ENCODE results near the gene REG4.
A peak's percentile ranks its signal among the peaks of the same experiment; 100 is the strongest.
"Not testable (repeated sequence)": the region's sequence is repeated elsewhere in the genome, so short reads cannot be mapped to it uniquely, and the experiment has no call there.

Gene REG4

DNA sequence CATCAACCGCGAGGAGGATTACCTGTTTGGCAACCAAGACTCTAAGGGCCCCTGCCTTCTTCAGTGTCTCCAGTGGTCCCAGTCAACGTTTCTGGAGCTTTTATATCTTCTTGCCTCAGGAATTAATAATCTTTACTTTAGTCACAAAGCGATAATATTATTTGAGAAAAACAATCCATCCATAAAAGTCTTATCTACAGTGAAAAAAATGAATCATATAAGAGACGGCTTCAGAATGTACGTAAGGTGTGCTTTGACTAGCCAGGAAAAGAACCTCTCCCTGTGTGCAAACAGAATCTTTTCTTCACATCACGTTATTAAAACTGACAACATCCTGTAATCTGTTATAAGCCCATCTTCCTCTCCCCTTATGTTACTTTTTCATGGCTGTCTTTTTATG lies at the start of gene REG4:
REG4 (minus strand) TSS at position 74 of the 400 bp plus-strand sequence. CDS start 2,691 bp downstream, outside the sequence.
- peaks cover 17 to 19% of the 10 kb centered on the region in 2 donors for H3K27me3 Mint-ChIP-seq
- H3K9me3 Mint-ChIP-seq = no peaks in the 10 kb centered on the region
- H3K4me1 Mint-ChIP-seq = no peaks in the 10 kb centered on the region
- H3K27ac Mint-ChIP-seq = no peak within 1 kb of the TSS
- H3K4me3 Mint-ChIP-seq = no peak within 1 kb of the TSS
- no peaks in the 10 kb centered on the region for H3K36me3 Mint-ChIP-seq
- no peak for DNase-seq
- ATAC-seq (replicated peaks) = no peak

DNA sequence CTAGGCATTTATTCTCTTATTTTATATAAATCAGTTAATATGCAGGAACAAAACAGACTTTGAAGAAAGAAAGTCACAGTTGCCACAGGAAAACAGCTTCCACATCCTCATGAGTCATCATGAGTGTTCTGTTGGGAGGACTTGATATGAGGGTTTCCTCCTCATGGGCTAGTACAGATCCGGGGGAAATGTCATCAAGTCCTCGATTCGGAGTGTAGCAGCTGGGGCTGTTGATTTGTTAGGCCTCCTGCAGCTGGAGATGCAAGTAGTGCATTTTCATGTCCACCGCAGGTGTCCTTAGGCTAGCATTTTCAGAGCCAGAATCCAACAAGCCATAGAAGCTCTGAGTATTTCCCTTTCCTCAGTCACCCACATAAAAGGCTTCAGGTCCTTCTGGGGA lies 48.4 kb upstream of the REG4 start:
- Mint-ChIP-seq H3K27me3 (peaks cover 9 to 15% of the 10 kb centered on the region in 2 donors), H3K36me3 (no peaks in the 10 kb centered on the region), H3K27ac (no peak overlapping the region), H3K4me3 (no peak overlapping the region), H3K4me1 (no peaks in the 10 kb centered on the region), H3K9me3 (no peaks in the 10 kb centered on the region)
- no peak for ATAC-seq (replicated peaks)
- DNase-seq = no peak

DNA sequence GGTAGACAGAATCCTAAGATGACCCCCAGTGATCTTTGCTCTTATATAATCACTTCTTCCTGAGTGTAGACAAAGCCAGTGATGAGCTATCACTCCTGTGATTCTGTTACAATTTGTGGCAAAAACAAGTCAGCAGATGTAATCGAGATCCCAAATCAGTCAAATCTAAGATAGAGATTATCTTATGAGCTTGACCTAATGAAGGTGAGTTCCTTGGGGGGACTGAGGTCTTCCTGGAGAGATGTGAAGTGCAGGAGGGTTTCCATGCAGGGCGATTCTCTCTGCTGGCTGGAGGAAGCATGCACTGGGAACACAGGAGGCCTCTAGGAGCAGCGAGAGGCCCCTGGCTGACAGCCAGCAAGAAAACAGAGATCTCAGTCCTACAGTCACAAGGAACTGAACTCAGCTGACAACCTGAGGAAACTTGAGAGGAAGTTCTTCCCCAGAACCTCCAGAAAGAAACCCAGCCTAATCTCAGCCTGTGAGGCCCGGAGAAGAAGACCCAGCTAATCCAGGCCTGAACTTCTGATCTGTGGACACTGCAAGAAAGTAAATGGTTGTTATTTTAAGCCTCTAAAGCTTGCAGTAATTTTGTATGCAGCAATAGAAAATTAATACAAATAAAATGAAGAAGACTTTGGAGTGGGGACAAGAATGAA lies 47.4 kb upstream of the REG4 start:
- not testable (repeated sequence) for H3K36me3 Mint-ChIP-seq; ATAC-seq (replicated peaks); DNase-seq; H3K4me3 Mint-ChIP-seq; H3K4me1 Mint-ChIP-seq; H3K9me3 Mint-ChIP-seq
- Mint-ChIP-seq H3K27me3 (peaks cover 9 to 15% of the 10 kb centered on the region in 2 donors), H3K27ac (peak overlapping the region; percentile 37)

DNA sequence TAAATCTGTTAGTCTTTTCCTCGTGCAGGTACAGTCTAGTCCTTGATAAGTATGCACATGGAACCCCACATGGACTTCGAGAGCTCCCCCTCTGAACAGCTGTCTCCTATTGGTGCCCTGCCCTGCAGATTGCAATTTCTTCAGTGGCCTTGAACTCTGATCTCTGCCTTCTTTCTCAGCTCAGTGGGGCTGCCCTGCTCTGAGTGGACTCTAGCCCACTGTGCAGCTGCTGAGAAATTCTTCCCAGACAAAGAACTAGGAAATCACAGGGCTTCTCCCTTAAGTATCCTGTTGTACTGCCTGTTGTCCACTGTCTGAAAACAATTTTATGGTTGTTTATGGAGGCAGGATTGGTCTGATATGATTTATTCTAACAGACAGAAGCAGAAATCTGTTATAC lies 46.9 kb upstream of the REG4 start:
- no peak overlapping the region for H3K27ac Mint-ChIP-seq
- no peaks in the 10 kb centered on the region for H3K9me3 Mint-ChIP-seq
- no peaks in the 10 kb centered on the region for H3K36me3 Mint-ChIP-seq
- H3K27me3 Mint-ChIP-seq = peaks cover 9 to 15% of the 10 kb centered on the region in 2 donors
- DNase-seq (no peak), ATAC-seq (replicated peaks) (no peak)
- H3K4me3 Mint-ChIP-seq = no peak overlapping the region
- H3K4me1 Mint-ChIP-seq = no peaks in the 10 kb centered on the region

DNA sequence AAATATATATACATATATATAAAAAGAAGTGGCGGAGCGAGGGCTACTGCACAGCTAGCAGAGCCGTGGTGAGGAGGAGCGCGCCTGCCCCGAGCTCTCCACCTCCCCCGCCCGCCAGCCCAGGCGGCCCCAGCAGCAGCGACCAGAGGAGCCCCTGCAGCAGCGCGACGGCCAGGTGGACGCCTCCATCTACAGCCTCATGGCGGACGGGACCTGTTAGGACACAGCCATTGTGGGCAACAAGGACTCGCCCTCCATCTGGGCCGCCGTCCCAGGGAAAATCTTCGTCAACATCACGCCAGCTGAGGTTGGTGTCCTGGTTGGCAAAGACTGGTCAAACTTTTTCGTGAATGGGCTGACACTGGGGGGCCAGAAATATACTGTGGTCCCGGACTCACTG lies 41.9 kb upstream of the REG4 start:
- ATAC-seq (replicated peaks) = no peak
- no peak overlapping the region for H3K27ac Mint-ChIP-seq
- H3K4me3 Mint-ChIP-seq = no peak overlapping the region
- H3K27me3 Mint-ChIP-seq = peaks cover 0 to 3% of the 10 kb centered on the region in 2 donors
- no peaks in the 10 kb centered on the region for H3K4me1 Mint-ChIP-seq
- no peak for DNase-seq
- no peaks in the 10 kb centered on the region for H3K9me3 Mint-ChIP-seq
- H3K36me3 Mint-ChIP-seq = no peaks in the 10 kb centered on the region

DNA sequence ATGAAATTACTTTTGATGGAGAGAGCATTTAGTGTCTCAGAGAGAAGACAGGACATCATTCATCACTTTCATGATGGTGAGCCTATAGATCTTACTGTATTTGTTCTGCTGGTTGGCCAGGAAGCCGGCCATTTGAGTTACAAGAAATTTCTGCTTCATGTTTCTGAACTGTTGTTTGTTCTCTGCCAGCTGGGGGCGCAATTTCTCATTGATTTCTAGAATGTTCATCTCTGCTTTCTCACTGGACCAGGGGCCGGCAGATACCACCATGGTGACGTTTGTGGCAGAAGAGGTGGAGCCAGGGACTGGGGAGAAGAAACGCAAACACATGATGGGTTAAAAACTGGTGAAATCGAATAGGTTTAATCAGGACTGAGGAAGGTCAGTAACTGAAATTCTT lies 32.9 kb upstream of the REG4 start:
- not testable (repeated sequence) for ATAC-seq (replicated peaks); H3K9me3 Mint-ChIP-seq; H3K27ac Mint-ChIP-seq; H3K4me3 Mint-ChIP-seq; H3K4me1 Mint-ChIP-seq; H3K36me3 Mint-ChIP-seq; DNase-seq; H3K27me3 Mint-ChIP-seq

DNA sequence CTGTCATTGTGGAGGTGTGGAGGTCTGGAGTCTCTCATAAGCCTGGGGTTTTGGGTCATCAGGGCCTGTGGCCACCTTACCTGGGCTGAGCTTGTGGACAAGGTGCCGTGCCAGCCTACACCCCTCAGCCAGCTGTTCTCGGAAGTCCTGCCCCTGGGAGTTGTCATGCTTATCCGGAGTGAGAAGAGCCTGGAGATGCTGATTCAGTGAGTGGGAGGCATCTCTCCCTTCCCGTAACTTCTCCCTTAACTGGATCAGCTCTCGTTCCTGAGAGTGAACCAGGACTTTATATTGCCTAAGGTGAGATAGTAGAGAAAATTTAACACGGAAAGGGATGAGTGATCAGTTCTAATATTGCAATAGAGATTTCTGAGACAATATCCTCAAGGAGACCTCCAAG lies 30.0 kb upstream of the REG4 start:
- H3K27ac Mint-ChIP-seq = no peak overlapping the region
- ATAC-seq (replicated peaks) (no peak), DNase-seq (no peak)
- peaks cover 0 to 6% of the 10 kb centered on the region in 2 donors for H3K27me3 Mint-ChIP-seq
- no peaks in the 10 kb centered on the region for H3K9me3 Mint-ChIP-seq
- H3K36me3 Mint-ChIP-seq = no peaks in the 10 kb centered on the region
- H3K4me1 Mint-ChIP-seq = peaks cover 0 to 2% of the 10 kb centered on the region in 2 donors
- H3K4me3 Mint-ChIP-seq = no peak overlapping the region

DNA sequence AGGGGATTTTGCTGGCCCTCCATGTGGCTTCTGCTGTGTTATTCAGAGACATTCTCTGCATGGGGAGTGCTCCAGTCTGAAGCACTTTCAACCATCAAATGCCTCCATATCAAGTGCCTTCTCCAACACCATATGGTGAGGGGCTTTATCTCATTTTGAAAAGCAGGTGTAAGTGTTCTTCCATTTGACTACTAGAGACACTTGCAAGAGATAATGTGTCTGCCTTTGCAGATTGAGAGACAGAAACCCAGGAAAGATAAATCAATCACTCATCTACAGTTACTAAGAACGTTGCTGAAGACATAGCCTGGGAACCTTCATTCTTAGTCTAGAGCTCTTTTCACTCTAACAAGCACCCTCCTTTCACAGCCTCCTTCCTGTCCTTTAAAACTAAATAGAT lies 29.5 kb upstream of the REG4 start:
- no peak for DNase-seq
- no peak overlapping the region for H3K27ac Mint-ChIP-seq
- no peak overlapping the region for H3K4me3 Mint-ChIP-seq
- no peak for ATAC-seq (replicated peaks)
- no peaks in the 10 kb centered on the region for H3K9me3 Mint-ChIP-seq
- peaks cover 0 to 12% of the 10 kb centered on the region in 2 donors for H3K27me3 Mint-ChIP-seq
- no peaks in the 10 kb centered on the region for H3K36me3 Mint-ChIP-seq
- H3K4me1 Mint-ChIP-seq = peaks cover 0 to 2% of the 10 kb centered on the region in 2 donors

DNA sequence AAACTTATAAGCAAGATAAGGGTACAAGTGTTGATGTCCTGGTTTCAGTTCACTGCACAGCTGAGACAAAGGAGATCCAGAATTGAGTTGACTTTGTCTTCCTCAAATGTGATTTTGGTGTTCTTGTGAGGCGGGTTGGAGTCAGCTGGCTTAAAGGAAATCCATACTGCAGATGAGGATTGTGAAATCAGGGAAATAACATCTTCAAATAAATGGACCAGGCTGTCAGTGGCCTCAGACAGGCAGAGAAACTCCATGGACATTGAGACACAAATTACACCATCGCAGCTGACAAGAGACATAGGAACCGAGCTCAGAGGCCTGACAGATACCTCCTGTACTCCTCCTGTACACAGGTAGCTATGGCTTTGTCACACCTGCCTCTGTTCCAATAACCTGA lies 27.0 kb upstream of the REG4 start:
- no peaks in the 10 kb centered on the region for H3K9me3 Mint-ChIP-seq
- H3K4me1 Mint-ChIP-seq = peaks cover 0 to 2% of the 10 kb centered on the region in 2 donors
- H3K27me3 Mint-ChIP-seq = peaks cover 10 to 19% of the 10 kb centered on the region in 2 donors
- DNase-seq (no peak), ATAC-seq (replicated peaks) (no peak)
- no peaks in the 10 kb centered on the region for H3K36me3 Mint-ChIP-seq
- no peak overlapping the region for H3K4me3 Mint-ChIP-seq
- no peak overlapping the region for H3K27ac Mint-ChIP-seq

DNA sequence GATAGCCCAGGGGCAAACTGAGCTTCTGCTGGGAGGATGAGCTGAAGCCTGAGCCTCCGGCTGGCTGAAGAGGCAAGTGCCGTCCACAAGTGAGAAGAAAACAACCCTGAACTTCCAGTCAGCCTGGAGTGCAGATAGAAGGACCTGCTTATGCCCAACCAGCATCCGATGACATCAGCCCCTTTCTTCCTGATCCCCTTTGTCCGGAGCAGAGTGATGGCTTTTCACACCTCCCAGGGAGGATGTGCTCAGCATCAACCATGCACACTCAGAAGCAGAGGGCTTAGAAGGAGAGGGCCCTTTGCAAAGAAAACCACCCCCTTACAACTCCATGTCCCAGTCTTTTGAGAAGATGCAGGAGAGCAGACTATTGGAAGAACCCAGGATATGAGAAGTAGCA lies 23.7 kb upstream of the REG4 start:
- Mint-ChIP-seq H3K4me1 (peaks cover 0 to 2% of the 10 kb centered on the region in 2 donors), H3K4me3 (no peak overlapping the region), H3K36me3 (no peaks in the 10 kb centered on the region), H3K27me3 (peaks cover 19% of the 10 kb centered on the region in 2 donors), H3K9me3 (no peaks in the 10 kb centered on the region), H3K27ac (no peak overlapping the region)
- DNase-seq (no peak), ATAC-seq (replicated peaks) (no peak)

DNA sequence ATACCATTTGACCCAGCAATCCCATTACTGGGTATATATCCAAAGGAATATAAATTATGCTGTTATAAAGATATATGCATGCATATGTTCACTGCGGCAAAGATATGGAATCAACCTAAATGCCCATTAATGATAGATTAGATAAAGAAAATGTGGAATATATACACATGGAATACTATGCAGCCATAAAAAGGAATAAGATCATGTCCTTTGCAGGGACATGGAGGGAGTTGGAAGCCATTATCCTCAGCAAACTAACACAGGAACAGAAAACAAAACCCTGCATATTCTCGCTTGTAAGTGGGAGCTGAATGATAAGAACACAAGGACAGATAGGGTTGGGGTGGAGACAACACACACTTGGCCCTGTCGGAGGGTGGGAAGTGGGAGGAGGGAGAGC lies 19.8 kb upstream of the REG4 start:
- no peaks in the 10 kb centered on the region for H3K9me3 Mint-ChIP-seq
- no peaks in the 10 kb centered on the region for H3K36me3 Mint-ChIP-seq
- DNase-seq = no peak
- H3K4me1 Mint-ChIP-seq = no peaks in the 10 kb centered on the region
- no peak overlapping the region for H3K27ac Mint-ChIP-seq
- peaks cover 23 to 29% of the 10 kb centered on the region in 2 donors for H3K27me3 Mint-ChIP-seq
- H3K4me3 Mint-ChIP-seq = no peak overlapping the region
- no peak for ATAC-seq (replicated peaks)

DNA sequence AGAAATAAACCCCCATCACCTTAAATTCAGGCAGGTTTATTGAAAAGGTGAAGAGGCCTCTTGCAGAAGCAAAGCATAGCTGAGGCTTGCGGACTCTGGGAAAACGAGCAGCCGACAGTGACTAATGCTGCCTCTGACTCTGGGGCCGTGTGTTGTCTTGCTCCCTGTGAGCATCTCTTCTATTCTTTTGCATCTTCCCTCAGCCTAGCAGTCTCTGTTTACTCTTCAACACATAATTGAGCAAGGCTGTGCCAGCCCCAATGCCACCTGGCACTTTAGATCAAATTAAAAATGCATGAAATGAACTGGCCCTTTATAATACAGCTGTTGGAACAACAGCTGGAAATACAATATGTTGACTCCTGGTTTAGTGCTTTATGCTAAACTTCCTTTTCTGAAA lies 18.4 kb upstream of the REG4 start:
- Mint-ChIP-seq H3K4me1 (no peaks in the 10 kb centered on the region), H3K36me3 (no peaks in the 10 kb centered on the region), H3K4me3 (no peak overlapping the region), H3K9me3 (no peaks in the 10 kb centered on the region), H3K27me3 (peaks cover 15 to 18% of the 10 kb centered on the region in 2 donors), H3K27ac (no peak overlapping the region)
- no peak for DNase-seq
- ATAC-seq (replicated peaks) = no peak

DNA sequence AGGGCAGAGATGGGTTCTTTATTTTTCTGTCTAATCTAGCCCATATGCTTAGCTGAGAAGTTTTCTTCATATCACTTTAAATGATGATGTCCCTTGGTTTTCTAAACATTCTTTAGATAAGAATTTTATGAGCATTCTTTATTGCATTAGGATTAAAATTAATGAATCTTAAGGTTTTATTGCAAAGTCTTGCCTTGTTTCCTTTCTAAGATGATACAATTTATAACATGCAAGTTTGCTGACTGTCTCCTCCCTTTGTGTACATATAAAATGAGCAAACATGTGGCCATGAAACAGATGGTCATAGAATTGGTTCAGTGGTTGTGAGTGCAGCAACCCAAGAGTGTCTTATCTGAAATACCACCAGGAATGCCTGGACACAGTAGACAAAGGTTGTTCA lies 17.7 kb upstream of the REG4 start:
- H3K27me3 Mint-ChIP-seq = peaks cover 13% of the 10 kb centered on the region in 2 donors

DNA sequence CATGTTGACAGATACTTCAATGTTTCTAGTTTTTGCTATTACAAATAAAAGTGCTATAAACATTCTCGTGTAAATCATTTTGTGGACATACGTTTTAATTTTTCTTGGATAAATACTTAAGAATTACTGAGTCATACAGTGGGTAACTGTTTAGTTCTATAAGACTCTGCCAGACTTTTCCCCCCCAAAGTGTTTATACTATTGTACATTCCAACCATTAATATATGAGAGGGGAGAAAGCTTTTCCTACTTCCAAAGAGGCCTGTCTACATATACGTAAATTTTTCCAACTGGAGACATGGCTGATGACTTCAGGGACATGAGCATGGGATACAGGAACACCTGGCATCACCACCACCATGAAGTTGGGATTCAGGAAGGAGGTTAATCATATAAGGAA lies 17.0 kb upstream of the REG4 start:
- DNase-seq (no peak), ATAC-seq (replicated peaks) (no peak)
- Mint-ChIP-seq H3K27me3 (peaks cover 13 to 18% of the 10 kb centered on the region in 2 donors), H3K27ac (no peak overlapping the region), H3K36me3 (no peaks in the 10 kb centered on the region), H3K4me1 (no peaks in the 10 kb centered on the region), H3K9me3 (no peaks in the 10 kb centered on the region), H3K4me3 (no peak overlapping the region)

More for the DNA sequence above, 17.7 kb upstream of the REG4 start:
- H3K27ac Mint-ChIP-seq = peak overlapping the region; percentile 14
- not testable (repeated sequence) for H3K4me1 Mint-ChIP-seq; H3K4me3 Mint-ChIP-seq; DNase-seq; H3K9me3 Mint-ChIP-seq; ATAC-seq (replicated peaks); H3K36me3 Mint-ChIP-seq

DNA sequence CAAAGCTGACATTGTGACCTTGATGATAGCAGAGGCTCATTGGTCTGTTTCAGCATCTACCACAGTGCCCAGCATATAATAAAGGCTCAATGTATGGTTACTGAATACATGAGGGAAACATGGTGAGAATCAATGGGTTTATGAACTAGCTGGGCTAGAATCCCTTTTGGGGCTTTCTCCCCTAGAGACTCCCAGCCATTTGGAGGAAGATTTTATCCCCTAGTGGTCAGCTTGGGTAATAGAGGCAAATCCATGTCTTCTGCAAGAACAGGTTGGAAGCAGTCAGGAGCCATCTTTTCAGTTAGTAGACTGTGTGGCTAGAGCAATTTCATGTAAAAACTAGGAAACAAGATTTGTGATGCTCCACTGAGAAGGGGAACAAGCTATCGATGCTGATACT lies 15.8 kb upstream of the REG4 start:
- Mint-ChIP-seq H3K36me3 (no peaks in the 10 kb centered on the region), H3K9me3 (no peaks in the 10 kb centered on the region), H3K27me3 (peaks cover 16 to 23% of the 10 kb centered on the region in 2 donors), H3K4me3 (no peak overlapping the region), H3K27ac (no peak overlapping the region), H3K4me1 (no peaks in the 10 kb centered on the region)
- ATAC-seq (replicated peaks) (peak in 1 of 2 donors; percentile 41), DNase-seq (no peak)
